Vagina (tissue), 2 donors: Measurements from ENCODE around the gene AMMECR1. TPM values are rescaled to one million over a fixed set of nuclear protein-coding genes. Genes with fewer than 3 reads are reported as not detected.

ENCODE experiments used
- DNase-seq, 2 donors: peaks; one replicate each; pipeline ENCODE4 v3.0.0-alpha.2; 2017; ENCODE audit errors: extremely low spot score in 2 of 2
- H3K27ac ChIP-seq: fragments of 200-600 bp; sonication (generic); one replicate; pipeline ENCODE4 v1.5.1; 2019
- H3K27me3 ChIP-seq: fragments of 200-600 bp; sonication (generic); one replicate; pipeline ENCODE4 v1.5.1; 2019
- H3K36me3 ChIP-seq, 2 donors: fragments of 200-600 bp; sonication (generic); one replicate each; pipeline ENCODE4 v1.5.1; 2017 to 2019
- H3K4me1 ChIP-seq: fragments of 200-600 bp; sonication (generic); one replicate; pipeline ENCODE4 v1.5.1; 2019
- H3K4me3 ChIP-seq, 2 donors: fragments of 200-600 bp; sonication (generic); 1 replicate in 1 of 2; 2 replicates in 1 of 2; pipeline ENCODE4 v1.5.1; 2016 to 2019
- H3K9me3 ChIP-seq: fragments of 200-600 bp; sonication (generic); one replicate; pipeline ENCODE4 v1.5.1; 2019
- CTCF ChIP-seq, 3 experiments: fragments of 450-650 bp in 2 of 3; fragments of 200-600 bp in 1 of 3; sonication (generic) in 1 of 3; IDR thresholded peaks; one replicate each; pipeline ENCODE4 v1.5.1; 2017 to 2019; ENCODE audit warnings: antibody characterized with exemption in 3 of 3, mild to moderate bottlenecking in 2 of 3, moderate library complexity in 2 of 3
- POLR2A ChIP-seq, 2 donors: fragments of 450-650 bp; IDR thresholded peaks; one replicate each; pipeline ENCODE4 v1.6.1; 2017; ENCODE audit warnings: antibody characterized with exemption in 2 of 2, mild to moderate bottlenecking in 2 of 2, moderate library complexity in 2 of 2
- POLR2AphosphoS5 ChIP-seq, 2 donors: sonication (generic); formaldehyde crosslinking; IDR thresholded peaks; one replicate each; pipeline ENCODE4 v1.9.0; 2017; ENCODE audit warnings: antibody characterized with exemption in 2 of 2, mild to moderate bottlenecking in 2 of 2, low read depth in 1 of 2; ENCODE audit not compliant: insufficient read depth in 1 of 2
- intact Hi-C: fragments of 100-400 bp; cut with DNase I; formaldehyde crosslinking; loops from one replicate; pipeline ENCODE4 v1.15.1; 2023
- total RNA-seq: library from RNA; depleted of rRNA; stranded (reverse); fragments of >200 nt; gene quantifications from one replicate; pipeline ENCODE4 v1.2.3, GENCODE V29; 2016

Gene AMMECR1
- total RNA-seq, 1 donor from 2014 or later, result 8.1 TPM

- Histone ChIP-seq H3K27ac (no peak overlapping the region), H3K36me3 (no peaks in the 10 kb centered on the region), H3K4me3 (no peak overlapping the region), H3K4me1 (no peaks in the 10 kb centered on the region), H3K27me3 (no peaks in the 10 kb centered on the region), H3K9me3 (no peaks in the 10 kb centered on the region)
- TF ChIP-seq POLR2AphosphoS5 (IDR thresholded peaks at IDR 0.05; ENCODE audit: insufficient read depth in 1 of 2, low read depth in 1 of 2), result no peak
- TF ChIP-seq CTCF (IDR thresholded peaks at IDR 0.05), result no peak
- no peak for TF ChIP-seq POLR2A (IDR thresholded peaks at IDR 0.05)
- DNase-seq, result no peak
- intact Hi-C loops, result no loop called here
Observed at GRCh38 chrX:110210417-110211139, 107.3 kb downstream of the AMMECR1 start.

GRCh38 chrX:110208092-110208491, 109.8 kb downstream of the AMMECR1 start:
- H3K9me3 ChIP-seq, result no peaks in the 10 kb centered on the region
- TF ChIP-seq POLR2AphosphoS5 (IDR thresholded peaks at IDR 0.05; ENCODE audit: insufficient read depth in 1 of 2, low read depth in 1 of 2) (no peak), POLR2A (IDR thresholded peaks at IDR 0.05) (no peak), CTCF (IDR thresholded peaks at IDR 0.05) (no peak)
- no peaks in the 10 kb centered on the region for H3K36me3 ChIP-seq
- intact Hi-C loops, result no loop called here
- no peak overlapping the region for H3K4me3 ChIP-seq
- H3K27me3 ChIP-seq, result no peaks in the 10 kb centered on the region
- H3K27ac ChIP-seq, result no peak overlapping the region
- DNase-seq, result no peak
- no peaks in the 10 kb centered on the region for H3K4me1 ChIP-seq

DNA sequence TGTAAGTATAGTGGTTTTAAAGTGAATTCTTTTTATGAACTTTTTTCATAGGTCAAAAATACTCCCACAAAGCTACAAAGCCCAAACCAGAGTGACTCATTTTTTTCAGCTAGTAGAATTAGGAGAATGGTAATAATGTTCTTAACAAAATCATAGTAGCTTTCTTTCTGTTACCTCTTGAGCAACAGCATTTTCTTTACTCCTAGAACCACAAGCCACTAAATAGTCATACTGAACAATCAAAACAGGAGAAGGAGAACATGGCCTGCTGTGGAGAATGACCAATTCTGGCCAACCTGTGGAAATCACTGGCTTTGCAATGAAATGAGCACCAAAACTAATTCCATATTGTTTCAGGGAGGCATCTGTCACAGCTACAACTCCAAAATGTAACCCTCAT, 112.9 kb downstream of the AMMECR1 start:
- H3K36me3 ChIP-seq, result no peaks in the 10 kb centered on the region
- no peaks in the 10 kb centered on the region for H3K9me3 ChIP-seq
- H3K27ac ChIP-seq, result no peak overlapping the region
- no peak for DNase-seq
- no peak overlapping the region for H3K4me3 ChIP-seq
- no peaks in the 10 kb centered on the region for H3K4me1 ChIP-seq
- TF ChIP-seq CTCF (IDR thresholded peaks at IDR 0.05) (no peak), POLR2A (IDR thresholded peaks at IDR 0.05) (no peak), POLR2AphosphoS5 (IDR thresholded peaks at IDR 0.05; ENCODE audit: insufficient read depth in 1 of 2, low read depth in 1 of 2) (no peak)
- intact Hi-C loops, result no loop called here
- H3K27me3 ChIP-seq, result no peaks in the 10 kb centered on the region

DNA sequence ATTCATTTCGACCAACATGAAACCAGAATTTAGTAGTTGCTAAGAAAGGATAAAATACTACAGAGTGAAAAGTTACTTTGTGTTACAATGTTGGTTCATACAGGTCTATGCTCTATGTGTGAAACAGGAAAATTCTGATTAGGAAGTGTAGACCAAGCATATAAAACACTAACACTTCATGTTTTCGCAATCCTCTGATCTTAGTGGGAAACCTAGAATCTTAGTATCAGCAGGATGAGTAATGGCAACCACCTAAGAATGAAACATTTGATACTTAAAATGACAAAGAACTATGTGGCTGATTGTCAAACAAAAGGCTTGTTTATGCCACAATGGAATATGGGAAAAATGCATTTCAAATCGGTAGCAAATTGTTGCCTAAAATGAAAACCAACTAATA, 116.1 kb downstream of the AMMECR1 start:
- intact Hi-C loops, result no loop called here
- no peak for DNase-seq
- H3K36me3 ChIP-seq, result no peaks in the 10 kb centered on the region
- no peak overlapping the region for H3K4me3 ChIP-seq
- H3K4me1 ChIP-seq, result no peaks in the 10 kb centered on the region
- no peak overlapping the region for H3K27ac ChIP-seq
- no peaks in the 10 kb centered on the region for H3K27me3 ChIP-seq
- H3K9me3 ChIP-seq, result no peaks in the 10 kb centered on the region
- TF ChIP-seq POLR2A (IDR thresholded peaks at IDR 0.05), result no peak
- TF ChIP-seq CTCF (IDR thresholded peaks at IDR 0.05), result no peak
- no peak for TF ChIP-seq POLR2AphosphoS5 (IDR thresholded peaks at IDR 0.05; ENCODE audit: insufficient read depth in 1 of 2, low read depth in 1 of 2)

- DNase-seq, result no peak
- H3K4me3 ChIP-seq, result no peak overlapping the region
- TF ChIP-seq POLR2A (IDR thresholded peaks at IDR 0.05), result no peak
- TF ChIP-seq CTCF (IDR thresholded peaks at IDR 0.05), result no peak
- TF ChIP-seq POLR2AphosphoS5 (IDR thresholded peaks at IDR 0.05; ENCODE audit: insufficient read depth in 1 of 2, low read depth in 1 of 2), result no peak
- intact Hi-C loops, result no loop called here
- no peaks in the 10 kb centered on the region for H3K4me1 ChIP-seq
- H3K36me3 ChIP-seq, result no peaks in the 10 kb centered on the region
- no peaks in the 10 kb centered on the region for H3K27me3 ChIP-seq
- H3K9me3 ChIP-seq, result no peaks in the 10 kb centered on the region
- H3K27ac ChIP-seq, result no peak overlapping the region
Observed at GRCh38 chrX:110194977-110195376, 122.9 kb downstream of the AMMECR1 start.
